Activated CD8-positive, alpha-beta T cell treated with anti-CD3 and anti-CD28 coated beads for 36 hours (primary cell): ENCODE results near the gene FARP2. TPM values are rescaled to one million over a fixed set of nuclear protein-coding genes. Genes with fewer than 3 reads are reported as not detected.
"Not testable (repeated sequence)": the region's sequence is repeated elsewhere in the genome, so short reads cannot be mapped to it uniquely, and the experiment has no call there.

Experiments
- ATAC-seq: fragments of 200-7000 bp; cut with Tn5 transposase; one replicate; pipeline ENCODE4 v1.10.0; 2021; ENCODE audit warnings: mild to moderate bottlenecking, moderate library complexity
- CTCF ChIA-PET: fragments of 350-600 bp; sonication (Branson Sonifier 250); formaldehyde crosslinking; loops from one replicate; lab custom pipeline; 2021; ENCODE audit warnings: antibody characterized with exemption; lab: Charles Lee
- POLR2A ChIA-PET: fragments of 350-600 bp; sonication (Branson Sonifier 250); formaldehyde crosslinking; loops from one replicate; lab custom pipeline; 2021; ENCODE audit warnings: antibody characterized with exemption; lab: Charles Lee
- DNase-seq: peaks from one replicate; pipeline ENCODE4 v3.0.0-alpha.2; 2020
- H3K27ac Mint-ChIP-seq: one replicate; pipeline ENCODE4 v1.8.0; 2021; ENCODE audit warnings: mild to moderate bottlenecking, mixed read lengths
- H3K27me3 Mint-ChIP-seq: one replicate; pipeline ENCODE4 v1.8.0; 2021; ENCODE audit warnings: mixed read lengths
- H3K36me3 Mint-ChIP-seq: one replicate; pipeline ENCODE4 v1.8.0; 2021; ENCODE audit warnings: low read depth, mixed read lengths
- H3K4me1 Mint-ChIP-seq: one replicate; pipeline ENCODE4 v1.8.0; 2021; ENCODE audit warnings: low read depth, mixed read lengths
- H3K4me3 Mint-ChIP-seq: one replicate; pipeline ENCODE4 v1.8.0; 2021; ENCODE audit warnings: mild to moderate bottlenecking, moderate library complexity, mixed read lengths
- H3K9me3 Mint-ChIP-seq: one replicate; pipeline ENCODE4 v1.8.0; 2021; ENCODE audit warnings: mixed read lengths
- CTCF ChIP-seq: fragments of 200-600 bp; IDR thresholded peaks from one replicate; pipeline ENCODE4 v1.8.0; 2022; ENCODE audit warnings: antibody characterized with exemption, mild to moderate bottlenecking
- intact Hi-C: fragments of 100-400 bp; cut with micrococcal nuclease; formaldehyde crosslinking; loops from one replicate; pipeline ENCODE4 v1.10.0; 2022
- total RNA-seq, 2 experiments: library from RNA; stranded (reverse); gene quantifications; one replicate each; pipeline ENCODE4 v1.2.3, GENCODE V29; 2021

The FARP2 gene
- total RNA-seq, 2 experiments from 2014 or later = 31.9 to 32.8 TPM

GRCh38 chr2:241505086-241505780 is 149.1 kb downstream of the FARP2 start:
- intact Hi-C loops = no loop called here
- H3K27ac Mint-ChIP-seq = peak overlapping the region; percentile 11
- peaks cover 4% of the 10 kb centered on the region for H3K36me3 Mint-ChIP-seq
- ChIA-PET POLR2A (no interaction called here), CTCF (no interaction called here)
- no peak overlapping the region for H3K4me3 Mint-ChIP-seq
- peaks cover 17% of the 10 kb centered on the region for H3K4me1 Mint-ChIP-seq
- H3K9me3 Mint-ChIP-seq = no peaks in the 10 kb centered on the region
- TF ChIP-seq CTCF = no peak
- DNase-seq (no peak), ATAC-seq (no peak)
- H3K27me3 Mint-ChIP-seq = no peaks in the 10 kb centered on the region

- Mint-ChIP-seq H3K27ac (no peak overlapping the region), H3K9me3 (no peaks in the 10 kb centered on the region), H3K4me1 (peaks cover 17% of the 10 kb centered on the region), H3K4me3 (no peak overlapping the region), H3K27me3 (no peaks in the 10 kb centered on the region), H3K36me3 (peaks cover 4% of the 10 kb centered on the region)
- POLR2A ChIA-PET = interaction anchor here (0.6 kb wide), 1 partner anchor 145 kb away, joined by 3 read pairs; no protein-coding TSS in a partner anchor
- TF ChIP-seq CTCF = no peak
- intact Hi-C loops = no loop called here
- DNase-seq = no peak
- ATAC-seq = no peak
- CTCF ChIA-PET = no interaction called here
These were observed 149.7 kb downstream of the FARP2 start for GRCh38 chr2:241505781-241506201.

GRCh38 chr2:241506317-241506716 is 150.2 kb downstream of the FARP2 start:
- ATAC-seq, H3K36me3 Mint-ChIP-seq, H3K27me3 Mint-ChIP-seq, CTCF ChIA-PET, H3K9me3 Mint-ChIP-seq, DNase-seq, intact Hi-C loops, H3K27ac Mint-ChIP-seq: not testable (repeated sequence)
- Mint-ChIP-seq H3K4me1 (peaks cover 17% of the 10 kb centered on the region), H3K4me3 (peak overlapping the region; percentile 78)
- POLR2A ChIA-PET = interaction anchor here (0.6 kb wide), 2 partner anchors 145 to 407 kb away, joined by 3 read pairs; no protein-coding TSS in a partner anchor

GRCh38 chr2:241506793-241507429 is 150.8 kb downstream of the FARP2 start:
- intact Hi-C loops = no loop called here
- DNase-seq (no peak), ATAC-seq (no peak)
- POLR2A ChIA-PET = interaction anchor here (0.6 kb wide), 1 partner anchor 407 kb away, joined by 3 read pairs; no protein-coding TSS in a partner anchor
- CTCF ChIA-PET = interaction anchor here (1.2 to 1.5 kb wide), 2 partner anchors 104 to 129 kb away, joined by 3 to 5 read pairs; no protein-coding TSS in a partner anchor
- peaks cover 4% of the 10 kb centered on the region for H3K36me3 Mint-ChIP-seq
- no peak for TF ChIP-seq CTCF
- no peaks in the 10 kb centered on the region for H3K9me3 Mint-ChIP-seq
- no peak overlapping the region for H3K27ac Mint-ChIP-seq
- H3K4me1 Mint-ChIP-seq = peaks cover 17% of the 10 kb centered on the region
- H3K27me3 Mint-ChIP-seq = no peaks in the 10 kb centered on the region
- H3K4me3 Mint-ChIP-seq = peak overlapping the region; percentile 78

GRCh38 chr2:241507430-241508239 is 151.6 kb downstream of the FARP2 start:
- POLR2A ChIA-PET = no interaction called here
- TF ChIP-seq CTCF = peak; percentile 30
- ATAC-seq (peak; percentile 15), DNase-seq (peak; percentile 51)
- H3K36me3 Mint-ChIP-seq = peaks cover 4% of the 10 kb centered on the region
- no peaks in the 10 kb centered on the region for H3K27me3 Mint-ChIP-seq
- CTCF ChIA-PET = interaction anchor here (1.2 to 1.5 kb wide), 2 partner anchors 103 to 128 kb away, joined by 3 to 5 read pairs; no protein-coding TSS in a partner anchor
- peaks cover 17% of the 10 kb centered on the region for H3K4me1 Mint-ChIP-seq
- no peak overlapping the region for H3K27ac Mint-ChIP-seq
- intact Hi-C loops = no loop called here
- H3K9me3 Mint-ChIP-seq = no peaks in the 10 kb centered on the region
- H3K4me3 Mint-ChIP-seq = peak overlapping the region; percentile 78
